ENCODE results near the gene ESRP2.

GRCh38 chr16:68235887-68236136, at the start of gene ESRP2:
- TF ChIP-seq CTCF (IDR thresholded peaks at IDR 0.05) (no peak), REST (IDR thresholded peaks at IDR 0.05; ENCODE audit: insufficient read depth in 1 of 2, low read depth in 2 of 2, low read length in 1 of 2) (no peak), POLR2AphosphoS5 (IDR thresholded peaks at IDR 0.05; ENCODE audit: low read depth, low read length) (no peak), TCF7L2 (IDR thresholded peaks at IDR 0.05; ENCODE audit: low read depth, low read length) (no peak)
